Lung microvascular endothelial cell (primary cell): ENCODE data around the gene NEK9. TPM values are rescaled to one million over a fixed set of nuclear protein-coding genes. Genes with fewer than 3 reads are reported as not detected.

Experiments
- DNase-seq, 2 donors: peaks; one replicate each; pipeline versions ENCODE4 v3.0.0 to v3.0.0-alpha.2; 2010; ENCODE audit warnings: low read depth in 2 of 2
- total RNA-seq: library from RNA; depleted of rRNA; stranded (reverse); fragments of >200 nt; gene quantifications from 2 replicates; pipeline ENCODE4 v1.2.1, GENCODE V29; 2014

NEK9 gene
- total RNA-seq, 1 donor from 2014 or later: 32.7 TPM

DNA sequence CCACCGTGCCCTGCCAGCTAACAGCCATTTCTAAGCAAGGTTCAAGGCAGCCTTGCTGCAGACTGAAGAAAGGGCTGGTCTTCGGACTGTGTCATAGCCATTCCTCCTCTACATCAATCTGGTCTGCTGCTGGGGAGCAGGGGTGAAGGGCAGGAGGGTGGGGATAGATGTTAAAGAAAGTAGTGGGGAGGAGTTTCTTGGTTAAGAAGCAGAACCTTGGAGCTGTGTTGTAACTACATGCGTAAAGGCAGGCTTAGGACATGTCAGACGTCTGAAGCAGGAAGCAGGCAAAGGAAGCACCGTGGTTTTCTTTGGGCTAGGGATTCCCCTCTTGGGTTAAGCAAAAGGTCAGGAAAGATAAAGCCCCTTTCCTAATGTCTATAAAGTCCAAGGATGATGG lies 18.1 kb upstream of the NEK9 start:
- peak in 1 of 2 donors; percentile 35 for DNase-seq

DNA sequence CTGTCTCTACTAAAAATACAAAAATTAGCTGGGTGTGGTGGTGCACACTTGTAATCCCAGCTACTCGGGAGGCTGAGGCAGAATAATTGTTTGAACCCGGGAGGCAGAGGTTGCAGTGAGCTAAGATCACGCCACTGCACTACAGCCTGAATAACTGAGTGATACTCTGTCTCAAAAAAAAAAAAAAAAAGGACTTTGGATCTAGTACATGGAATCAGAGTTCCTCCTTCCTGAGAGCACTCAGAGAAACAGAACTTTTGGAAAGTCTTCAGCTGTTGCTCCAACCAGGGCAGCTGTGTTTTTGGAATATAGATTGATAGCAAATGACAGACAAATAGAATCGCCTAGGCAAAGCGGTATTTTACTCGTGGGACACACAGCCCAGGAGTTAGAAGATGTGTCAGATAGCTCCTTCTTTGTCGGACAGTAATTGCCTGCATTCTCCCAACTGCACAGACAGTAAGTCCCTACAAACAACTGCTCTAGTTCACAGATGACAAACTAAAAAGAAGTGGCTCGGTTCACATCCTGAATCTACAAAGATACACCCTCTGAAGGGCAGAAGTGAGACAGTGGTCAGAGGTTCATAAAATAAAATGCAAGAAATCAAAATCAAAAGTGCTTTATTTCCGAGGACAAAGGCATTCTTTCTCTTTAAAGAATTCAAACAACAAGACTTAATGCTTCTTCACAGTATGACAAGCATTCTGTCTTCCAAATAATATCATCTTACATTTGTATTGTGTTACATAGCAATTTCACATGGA lies 17.1 kb upstream of the NEK9 start:
- DNase-seq: no peak

GRCh38 chr14:75142494-75142893 lies 15.6 kb upstream of the NEK9 start:
- DNase-seq: no peak

GRCh38 chr14:75141967-75142366 lies 15.1 kb upstream of the NEK9 start:
- peak; percentile 73 to 82 for DNase-seq

- DNase-seq: no peak
Measured at GRCh38 chr14:75141062-75141461, 14.2 kb upstream of the NEK9 start.

GRCh38 chr14:75140620-75141019 lies 13.8 kb upstream of the NEK9 start:
- no peak for DNase-seq

- DNase-seq: no peak
Measured at GRCh38 chr14:75139185-75139584, 12.3 kb upstream of the NEK9 start.

DNA sequence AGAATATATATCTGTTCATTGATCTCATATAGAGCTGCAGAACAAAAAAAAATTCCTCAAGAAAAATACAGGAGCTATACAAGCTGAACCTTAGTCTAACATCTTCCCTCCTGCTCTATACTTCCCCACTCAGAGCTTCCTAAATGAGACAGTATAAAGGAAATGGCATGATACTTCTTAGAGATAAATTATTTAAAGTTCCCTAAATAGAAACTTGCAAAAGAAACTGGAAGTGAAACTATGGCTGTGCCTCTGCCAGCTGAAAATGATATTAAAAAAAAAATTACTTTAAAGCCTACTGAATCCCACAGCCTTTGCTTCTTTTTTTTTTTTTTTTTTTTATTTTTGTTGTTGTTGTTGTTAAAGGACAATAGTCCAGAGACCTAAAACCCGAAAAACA lies 11.6 kb upstream of the NEK9 start:
- peak in 1 of 2 donors; percentile 10 for DNase-seq

- DNase-seq: no peak
Measured at GRCh38 chr14:75134644-75135043, 7.8 kb upstream of the NEK9 start.

DNA sequence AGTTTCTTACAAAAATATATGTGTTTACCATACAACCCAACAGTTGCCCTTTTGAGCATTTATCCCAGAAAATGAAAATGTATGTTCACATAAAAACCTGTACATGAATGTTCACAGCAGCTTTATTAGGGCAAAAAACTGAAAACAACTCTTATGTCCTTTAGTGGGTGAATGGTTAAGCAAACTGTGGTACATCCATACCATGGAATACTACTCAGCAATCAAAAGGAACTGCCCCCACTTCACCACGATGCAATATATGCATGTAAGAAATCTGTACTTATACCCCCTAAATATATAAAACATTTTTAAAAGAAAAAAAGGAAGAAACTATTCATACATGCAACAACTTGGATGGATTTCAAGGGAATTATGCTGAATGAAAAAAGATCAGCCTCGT lies 6.7 kb upstream of the NEK9 start:
- no peak for DNase-seq

- DNase-seq: peak; percentile 78 to 79
Measured at GRCh38 chr14:75132382-75133086, 5.7 kb upstream of the NEK9 start.

DNA sequence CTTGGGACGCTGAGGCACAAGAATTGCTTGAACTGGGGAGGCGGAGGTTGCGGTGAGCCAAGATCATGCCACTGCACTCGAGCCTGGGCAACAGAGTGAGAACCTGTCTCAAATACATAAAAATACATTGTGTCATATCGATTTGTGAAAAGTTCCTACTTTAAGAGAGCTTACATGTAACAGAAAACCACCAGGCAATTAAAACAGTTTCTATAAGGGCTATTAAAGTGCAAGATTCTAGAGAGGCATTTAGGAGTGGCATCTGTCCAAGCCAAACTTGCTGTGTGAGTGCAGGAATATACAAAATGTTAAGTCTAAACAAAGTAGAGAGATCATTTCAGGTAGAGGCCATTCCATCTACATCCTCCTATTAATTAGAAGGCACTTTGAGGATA lies 1.7 kb upstream of the NEK9 start:
- DNase-seq: no peak

- peak; percentile 59 to 82 for DNase-seq
Measured at GRCh38 chr14:75127903-75128595, 1.2 kb upstream of the NEK9 start.

DNA sequence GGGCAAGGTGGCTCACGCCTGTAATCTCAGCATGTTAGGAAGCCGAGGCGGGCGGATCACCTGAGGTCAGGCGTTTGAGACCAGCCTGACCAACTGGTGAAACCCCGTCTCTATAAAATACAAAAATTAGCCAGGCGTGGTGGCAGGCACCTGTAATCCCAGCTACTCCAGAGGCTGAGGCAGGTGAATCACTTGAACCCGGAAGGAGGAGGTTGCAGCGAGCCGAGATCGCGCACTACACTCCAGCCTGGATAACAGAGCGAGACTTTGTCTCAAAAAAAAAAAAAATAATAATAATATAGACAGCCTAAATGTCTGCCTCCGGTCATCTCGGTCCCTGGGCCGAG lies 599 bp upstream of the NEK9 start:
- peak in 1 of 2 donors; percentile 23 for DNase-seq

- peak in 1 of 2 donors; percentile 27 for DNase-seq
Measured at GRCh38 chr14:75126121-75126544, 715 bp downstream of the NEK9 start.

DNA sequence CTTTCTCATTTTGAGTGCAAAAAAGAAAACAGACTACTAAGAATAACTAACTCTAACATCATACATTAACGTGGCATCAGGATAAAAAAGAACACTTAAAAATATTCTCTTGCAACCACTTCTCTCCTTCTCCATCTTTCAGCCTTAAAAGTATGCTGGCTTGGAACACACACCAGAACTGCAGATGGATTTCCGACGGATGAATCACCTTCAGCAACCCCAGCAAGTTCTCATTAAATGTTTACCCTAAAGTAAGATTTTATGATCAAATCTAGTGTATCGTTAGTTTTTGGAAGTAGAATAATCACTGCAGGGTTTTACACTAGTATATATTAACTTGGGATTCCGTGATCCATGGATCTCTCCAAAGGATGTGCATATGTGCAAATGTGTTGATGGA lies 1.2 kb downstream of the NEK9 start:
- DNase-seq: peak; percentile 26 to 77

GRCh38 chr14:75123991-75124390 lies 2.9 kb downstream of the NEK9 start:
- peak; percentile 67 to 97 for DNase-seq

GRCh38 chr14:75121552-75121951 lies 5.3 kb downstream of the NEK9 start:
- no peak for DNase-seq

- DNase-seq: no peak
Measured at GRCh38 chr14:75120541-75121291, 6.1 kb downstream of the NEK9 start.

DNA sequence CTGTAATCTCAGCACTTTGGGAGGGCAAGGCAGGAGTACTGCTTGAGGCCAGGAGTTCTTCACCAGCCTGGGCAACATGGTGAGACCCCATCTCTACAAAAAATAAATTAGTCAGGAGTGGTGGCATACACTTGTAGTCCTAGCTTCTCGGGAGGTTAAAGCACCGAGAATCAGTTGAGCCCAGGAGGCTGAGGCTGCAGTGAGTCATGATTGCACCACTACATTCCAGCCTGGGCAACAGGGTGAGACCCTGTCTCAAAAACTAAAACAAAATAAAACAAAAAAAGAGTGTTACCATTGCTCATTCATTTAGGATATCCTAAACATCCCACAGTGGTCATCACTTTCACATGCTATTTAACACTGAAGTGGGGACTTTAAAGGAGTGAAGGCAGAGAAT lies 7.8 kb downstream of the NEK9 start:
- peak in 1 of 2 donors; percentile 10 for DNase-seq

- no peak for DNase-seq
Measured at GRCh38 chr14:75113932-75114539, 12.8 kb downstream of the NEK9 start.
